Measurements from ENCODE around the gene HOXC11.

Gene HOXC11

GRCh38 chr12:53942467-53942997 is 30.4 kb upstream of the HOXC11 start:
- DNase-seq (ENCODE audit: low read depth) = no peak

- no peak for DNase-seq (ENCODE audit: low read depth)
These were observed 28.7 kb upstream of the HOXC11 start for GRCh38 chr12:53944209-53944608.

GRCh38 chr12:53944907-53945847 is 27.7 kb upstream of the HOXC11 start:
- DNase-seq (ENCODE audit: low read depth) = no peak

- DNase-seq (ENCODE audit: low read depth) = no peak
These were observed 25.2 kb upstream of the HOXC11 start for GRCh38 chr12:53947743-53948142.

GRCh38 chr12:53948650-53949593 is 24.0 kb upstream of the HOXC11 start:
- no peak for DNase-seq (ENCODE audit: low read depth)

- no peak for DNase-seq (ENCODE audit: low read depth)
These were observed 23.1 kb upstream of the HOXC11 start for GRCh38 chr12:53949631-53950436.

- DNase-seq (ENCODE audit: low read depth) = no peak
These were observed 22.5 kb upstream of the HOXC11 start for GRCh38 chr12:53950437-53950773.

GRCh38 chr12:53950789-53951576 is 21.9 kb upstream of the HOXC11 start:
- no peak for DNase-seq (ENCODE audit: low read depth)

- DNase-seq (ENCODE audit: low read depth) = no peak
These were observed 21.2 kb upstream of the HOXC11 start for GRCh38 chr12:53951577-53952334.

GRCh38 chr12:53952335-53952694 is 20.6 kb upstream of the HOXC11 start:
- no peak for DNase-seq (ENCODE audit: low read depth)

- DNase-seq (ENCODE audit: low read depth) = no peak
These were observed 19.8 kb upstream of the HOXC11 start for GRCh38 chr12:53952871-53953734.

- no peak for DNase-seq (ENCODE audit: low read depth)
These were observed 18.9 kb upstream of the HOXC11 start for GRCh38 chr12:53953831-53954693.

GRCh38 chr12:53954694-53955035 is 18.3 kb upstream of the HOXC11 start, which contains the start of gene HOXC12:
Gene HOXC12 (plus strand): TSS chr12:53954903. CDS start chr12:53954930, 27 bp downstream.
- no peak for DNase-seq (ENCODE audit: low read depth)

- no peak for DNase-seq (ENCODE audit: low read depth)
These were observed 17.7 kb upstream of the HOXC11 start for GRCh38 chr12:53955036-53955775.

GRCh38 chr12:53955776-53956250 is 17.1 kb upstream of the HOXC11 start:
- no peak for DNase-seq (ENCODE audit: low read depth)

- DNase-seq (ENCODE audit: low read depth) = no peak
These were observed 16.6 kb upstream of the HOXC11 start for GRCh38 chr12:53956251-53956887.

Measured in stromal cell of bone marrow (primary cell).